ENCODE data around the gene TLE1. TPM values are rescaled to one million over a fixed set of nuclear protein-coding genes. Genes with fewer than 3 reads are reported as not detected.

Gene TLE1
- total RNA-seq, 1 donor from 2014 or later: 40.0 TPM

GRCh38 chr9:81720450-81721086 lies 31.2 kb upstream of the TLE1 start:
- no peak for FAIRE-seq

GRCh38 chr9:81719972-81720371 lies 30.6 kb upstream of the TLE1 start:
- Histone ChIP-seq H3K27me3 (ENCODE audit: control insufficient read depth, insufficient read depth, low read length) (no peaks in the 10 kb centered on the region), H3K36me3 (ENCODE audit: control insufficient read depth, insufficient read depth, low read length) (no peaks in the 10 kb centered on the region), H3K4me3 (ENCODE audit: low read depth, low read length) (no peak overlapping the region)
- no peak for DNase-seq (ENCODE audit: low read depth)
- TF ChIP-seq CTCF (IDR thresholded peaks at IDR 0.05; ENCODE audit: insufficient read depth, low read length, severe bottlenecking): no peak
- no peak for FAIRE-seq

More at GRCh38 chr9:81720450-81721086, 31.2 kb upstream of the TLE1 start:
- no peak for DNase-seq (ENCODE audit: low read depth)
- TF ChIP-seq CTCF (IDR thresholded peaks at IDR 0.05; ENCODE audit: insufficient read depth, low read length, severe bottlenecking): no peak
- no peak overlapping the region for H3K4me3 ChIP-seq (ENCODE audit: low read depth, low read length)
- no peaks in the 10 kb centered on the region for H3K36me3 ChIP-seq (ENCODE audit: control insufficient read depth, insufficient read depth, low read length)
- H3K27me3 ChIP-seq (ENCODE audit: control insufficient read depth, insufficient read depth, low read length): no peaks in the 10 kb centered on the region

GRCh38 chr9:81718244-81718643 lies 28.9 kb upstream of the TLE1 start:
- Histone ChIP-seq H3K36me3 (ENCODE audit: control insufficient read depth, insufficient read depth, low read length) (no peaks in the 10 kb centered on the region), H3K4me3 (ENCODE audit: low read depth, low read length) (no peak overlapping the region), H3K27me3 (ENCODE audit: control insufficient read depth, insufficient read depth, low read length) (no peaks in the 10 kb centered on the region)
- DNase-seq (ENCODE audit: low read depth) (no peak), FAIRE-seq (no peak)
- no peak for TF ChIP-seq CTCF (IDR thresholded peaks at IDR 0.05; ENCODE audit: insufficient read depth, low read length, severe bottlenecking)

GRCh38 chr9:81717747-81718077 lies 28.4 kb upstream of the TLE1 start:
- FAIRE-seq (no peak), DNase-seq (ENCODE audit: low read depth) (no peak)
- Histone ChIP-seq H3K27me3 (ENCODE audit: control insufficient read depth, insufficient read depth, low read length) (no peaks in the 10 kb centered on the region), H3K36me3 (ENCODE audit: control insufficient read depth, insufficient read depth, low read length) (no peaks in the 10 kb centered on the region), H3K4me3 (ENCODE audit: low read depth, low read length) (no peak overlapping the region)
- TF ChIP-seq CTCF (IDR thresholded peaks at IDR 0.05; ENCODE audit: insufficient read depth, low read length, severe bottlenecking): no peak

GRCh38 chr9:81717061-81717746 lies 27.9 kb upstream of the TLE1 start:
- no peak for TF ChIP-seq CTCF (IDR thresholded peaks at IDR 0.05; ENCODE audit: insufficient read depth, low read length, severe bottlenecking)
- H3K36me3 ChIP-seq (ENCODE audit: control insufficient read depth, insufficient read depth, low read length): no peaks in the 10 kb centered on the region
- no peaks in the 10 kb centered on the region for H3K27me3 ChIP-seq (ENCODE audit: control insufficient read depth, insufficient read depth, low read length)
- FAIRE-seq (no peak), DNase-seq (ENCODE audit: low read depth) (no peak)
- no peak overlapping the region for H3K4me3 ChIP-seq (ENCODE audit: low read depth, low read length)
